GM12878 (cell line): Measurements from ENCODE around the gene KRTAP9-2. TPM values are rescaled to one million over a fixed set of nuclear protein-coding genes. Genes with fewer than 3 reads are reported as not detected.
"Not testable (repeated sequence)": the region's sequence is repeated elsewhere in the genome, so short reads cannot be mapped to it uniquely, and the experiment has no call there.

Experiments
- ATAC-seq: fragments of 200-7000 bp; cut with Tn5 transposase; 3 replicates; pipeline ENCODE4 v1.9.1; 2020; ENCODE audit warnings: mild to moderate bottlenecking, moderate library complexity
- BruUV-seq: library from RNA; stranded (reverse); fragments of 400-500 nt; replicated peaks from 2 replicates; lab custom pipeline; 2021; lab: Mats Ljungman, UMichigan
- CTCF ChIA-PET: fragments of 300-600 bp; sonication (Branson Sonifier 250); formaldehyde crosslinking; extraction: SDS; loops from one replicate; lab custom pipeline; 2021; ENCODE audit warnings: inconsistent platforms; lab: Yijun Ruan, JAX
- POLR2A ChIA-PET: fragments of 350-600 bp; formaldehyde crosslinking; extraction: SDS; loops from one replicate; lab custom pipeline; 2021; ENCODE audit warnings: inconsistent platforms; lab: Charles Lee
- RAD21 ChIA-PET: fragments of 300-600 bp; sonication (Branson Sonifier 250); formaldehyde crosslinking; loops from one replicate; lab custom pipeline; 2023; ENCODE audit warnings: antibody characterized with exemption; ENCODE audit not compliant: unreplicated experiment; lab: Charles Lee
- SMC1A ChIA-PET: fragments of 300-600 bp; sonication (Branson Sonifier 250); formaldehyde crosslinking; loops from one replicate; lab custom pipeline; 2023; ENCODE audit not compliant: unreplicated experiment, uncharacterized antibody; lab: Charles Lee
- DNase-seq: peaks from one replicate; pipeline ENCODE4 v3.0.0-alpha.2; 2011; ENCODE audit warnings: low read depth, low spot score
- FAIRE-seq: peaks from 3 replicates; lab custom pipeline; 2011; peaks lifted over from hg19 to GRCh38; lab: Jason Lieb, UNC
- H2AFZ ChIP-seq: 2 replicates; pipeline ENCODE4 v1.6.0; 2011; ENCODE audit warnings: low read depth, low read length, control low read depth; ENCODE audit not compliant: control insufficient read depth
- H3K27ac ChIP-seq: 2 replicates; pipeline ENCODE4 v1.5.1; 2011; ENCODE audit warnings: control low read depth; ENCODE audit not compliant: control insufficient read depth, insufficient read depth
- H3K27me3 ChIP-seq, 2 experiments: replicated peaks in 1 of 2; 2 replicates each; pipeline versions ENCODE4 v1.6.0 to v1.6.1; 2011; ENCODE audit warnings: low read length in 1 of 2; ENCODE audit not compliant: control insufficient read depth in 2 of 2, insufficient read depth in 2 of 2
- H3K36me3 ChIP-seq, 2 experiments: 2 replicates each; pipeline ENCODE4 v1.5.1; 2011; ENCODE audit warnings: low read length in 1 of 2; ENCODE audit not compliant: control insufficient read depth in 2 of 2, insufficient read depth in 2 of 2
- H3K4me1 ChIP-seq: 2 replicates; pipeline ENCODE4 v1.6.1; 2011; ENCODE audit warnings: mild to moderate bottlenecking, low read length, moderate library complexity, mixed read lengths; ENCODE audit not compliant: control insufficient read depth, insufficient read depth
- H3K4me2 ChIP-seq: 2 replicates; pipeline ENCODE4 v1.6.0; 2011; ENCODE audit warnings: control low read depth; ENCODE audit not compliant: control insufficient read depth, insufficient read depth
- H3K4me3 ChIP-seq: fragments of 200-600 bp; sonication (generic); 2 replicates; pipeline ENCODE4 v1.5.1; 2016
- H3K79me2 ChIP-seq: 2 replicates; pipeline ENCODE4 v1.6.0; 2011; ENCODE audit warnings: low read length; ENCODE audit not compliant: control insufficient read depth, insufficient read depth
- H3K9ac ChIP-seq: 2 replicates; pipeline ENCODE4 v1.8.0; 2011; ENCODE audit warnings: low read length, control low read depth, mixed read lengths; ENCODE audit not compliant: control insufficient read depth, insufficient read depth
- H3K9me3 ChIP-seq: replicated peaks from 3 replicates; pipeline ENCODE4 v1.5.1; 2011; ENCODE audit warnings: mild to moderate bottlenecking, low read length; ENCODE audit not compliant: control insufficient read depth, insufficient read depth
- H4K20me1 ChIP-seq: 2 replicates; pipeline ENCODE4 v1.6.0; 2011; ENCODE audit not compliant: control insufficient read depth, insufficient read depth
- WGBS: methylation state at CpG from one replicate; pipeline ENCODE4 v1.1.6; 2016; ENCODE audit warnings: low lambda C conversion rate; ENCODE audit not compliant: insufficient replicate concordance, insufficient coverage; ENCODE audit errors: missing lambda C conversion rate; 5-methylcytosine and 5-hydroxymethylcytosine counted together
- in situ Hi-C: fragments of 300-500 bp; cut with MboI; formaldehyde crosslinking; loops from 9 replicates; pipeline ENCODE4 v1.14.3; 2018; ENCODE audit warnings: mixed read lengths
- intact Hi-C: fragments of 100-400 bp; cut with micrococcal nuclease; formaldehyde crosslinking; loops from one replicate; pipeline ENCODE4 v1.14.2; 2022; ENCODE audit not compliant: unreplicated experiment
- polyA plus RNA-seq, 11 experiments: library from polyadenylated mRNA; depleted of rRNA in 4 of 11; unstranded in 6 of 11; stranded (reverse) in 5 of 11; fragments of >200 nt; fragmentation: Nextera tagmentation in 4 of 11; fragmentation: Illumina TruSeq in 1 of 11; extraction: Ambion mirVana in 4 of 11; extraction: Trizol in 1 of 11; gene quantifications; 1 replicate in 1 of 11; 2 replicates in 10 of 11; pipeline versions ENCODE4 v1.2.1 to v1.2.3, GENCODE V29; 2011 to 2016; ENCODE audit warnings: inconsistent platforms in 2 of 11, missing spikeins in 2 of 11, low read depth in 1 of 11
- total RNA-seq, 4 experiments: library from RNA; depleted of rRNA in 3 of 4; stranded (reverse); fragments of >200 nt in 3 of 4; fragmentation: Illumina TruSeq in 1 of 4; extraction: Trizol in 1 of 4; gene quantifications; 2 replicates each; pipeline versions ENCODE4 v1.2.1 to v1.2.3, GENCODE V29; 2013 to 2021

Gene KRTAP9-2
- total and polyA plus RNA-seq, 10 of the 15 experiments (the other 5 are each of a cell fraction or from before 2014, with no cell fraction given), result not detected

GRCh38 chr17:41237949-41238437 lies 11.5 kb downstream of the KRTAP9-2 start, which contains the start of gene KRTAP9-8:
TSS of gene KRTAP9-8 (plus strand) at chr17:41237999. CDS start at chr17:41238052, 53 bp downstream.
- 0% methylated on average over 3 of the region's 3 CpGs for WGBS
- in situ Hi-C loops, H4K20me1 ChIP-seq, H3K27ac ChIP-seq, H3K79me2 ChIP-seq, H3K36me3 ChIP-seq, POLR2A ChIA-PET, H3K4me3 ChIP-seq, H2AFZ ChIP-seq, H3K4me1 ChIP-seq, BruUV-seq, DNase-seq, FAIRE-seq, intact Hi-C loops, SMC1A ChIA-PET, ATAC-seq, H3K27me3 ChIP-seq, H3K9ac ChIP-seq, H3K9me3 ChIP-seq, CTCF ChIA-PET, RAD21 ChIA-PET, H3K4me2 ChIP-seq: not testable (repeated sequence)

- FAIRE-seq, H2AFZ ChIP-seq, BruUV-seq, H3K36me3 ChIP-seq, H3K4me2 ChIP-seq, ATAC-seq, H3K27me3 ChIP-seq, H3K4me3 ChIP-seq, H3K9ac ChIP-seq, CTCF ChIA-PET, RAD21 ChIA-PET, DNase-seq, H3K9me3 ChIP-seq, H4K20me1 ChIP-seq, SMC1A ChIA-PET, H3K4me1 ChIP-seq, H3K27ac ChIP-seq, H3K79me2 ChIP-seq, POLR2A ChIA-PET, intact Hi-C loops: not testable (repeated sequence)
- in situ Hi-C loops, result loop anchor here (10.0 kb wide), 1 partner anchor 62 kb away; the partner anchor contains the start of genes KRTAP4-1 and KRTAP9-1
- 3% methylated on average over 2 of the region's 2 CpGs for WGBS
Observed at GRCh38 chr17:41246995-41247787, 20.7 kb downstream of the KRTAP9-2 start.

- H2AFZ ChIP-seq, FAIRE-seq, H3K79me2 ChIP-seq, DNase-seq, POLR2A ChIA-PET, H3K9me3 ChIP-seq, SMC1A ChIA-PET, H3K4me3 ChIP-seq, H3K4me1 ChIP-seq, BruUV-seq, H3K27ac ChIP-seq, H4K20me1 ChIP-seq, H3K4me2 ChIP-seq, RAD21 ChIA-PET, H3K36me3 ChIP-seq, intact Hi-C loops, CTCF ChIA-PET, ATAC-seq, H3K27me3 ChIP-seq, H3K9ac ChIP-seq: not testable (repeated sequence)
- in situ Hi-C loops, result loop anchor here (10.0 kb wide), 1 partner anchor 65 kb away; the partner anchor contains the start of genes KRTAP4-1 and KRTAP9-1
- 0% methylated on average over 1 of the region's 2 CpGs for WGBS
Observed at GRCh38 chr17:41249637-41250240, 23.3 kb downstream of the KRTAP9-2 start, which contains the start of gene KRTAP9-4. TSS of gene KRTAP9-4 (plus strand) at chr17:41249687. CDS start at chr17:41249721, 34 bp downstream.
